HG03039 (cell line): ENCODE results near the gene PHGDH.
"Not testable (repeated sequence)": the region's sequence is repeated elsewhere in the genome, so short reads cannot be mapped to it uniquely, and the experiment has no call there.

Source experiments
- ATAC-seq: cut with Tn5 transposase; IDR thresholded peaks from one replicate; pipeline ENCODE4 v1.9.1; 2021; ENCODE audit warnings: mild to moderate bottlenecking, moderate library complexity; ENCODE audit not compliant: unreplicated experiment

Gene PHGDH

DNA sequence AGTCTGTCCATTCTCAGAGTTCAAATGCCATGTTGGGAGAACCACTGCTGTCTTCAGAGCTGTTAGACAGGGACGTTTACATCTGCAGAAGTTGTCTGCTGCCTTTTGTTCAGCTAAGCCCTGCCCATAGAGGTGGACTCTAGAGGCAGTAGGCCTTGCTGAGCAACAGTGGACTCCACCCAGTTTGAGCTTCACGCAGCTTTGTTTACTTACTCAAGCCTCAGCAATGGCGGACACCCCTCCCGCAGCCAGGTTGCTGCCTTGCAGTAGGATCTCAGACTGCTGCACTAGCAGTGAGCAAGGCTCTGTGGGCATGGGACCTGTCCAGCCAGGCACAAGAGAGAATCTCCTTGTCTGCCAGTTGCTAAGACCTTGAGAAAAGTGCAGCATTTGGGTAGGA, 14.9 kb upstream of the PHGDH start:
- ATAC-seq: not testable (repeated sequence)

GRCh38 chr1:119697598-119697997, 14.1 kb upstream of the PHGDH start:
- ATAC-seq: no peak

- ATAC-seq: no peak
Measured at GRCh38 chr1:119700326-119700725, 11.4 kb upstream of the PHGDH start.

GRCh38 chr1:119701659-119702058, 10.1 kb upstream of the PHGDH start:
- no peak for ATAC-seq

GRCh38 chr1:119702384-119702783, 9.3 kb upstream of the PHGDH start:
- ATAC-seq: no peak

DNA sequence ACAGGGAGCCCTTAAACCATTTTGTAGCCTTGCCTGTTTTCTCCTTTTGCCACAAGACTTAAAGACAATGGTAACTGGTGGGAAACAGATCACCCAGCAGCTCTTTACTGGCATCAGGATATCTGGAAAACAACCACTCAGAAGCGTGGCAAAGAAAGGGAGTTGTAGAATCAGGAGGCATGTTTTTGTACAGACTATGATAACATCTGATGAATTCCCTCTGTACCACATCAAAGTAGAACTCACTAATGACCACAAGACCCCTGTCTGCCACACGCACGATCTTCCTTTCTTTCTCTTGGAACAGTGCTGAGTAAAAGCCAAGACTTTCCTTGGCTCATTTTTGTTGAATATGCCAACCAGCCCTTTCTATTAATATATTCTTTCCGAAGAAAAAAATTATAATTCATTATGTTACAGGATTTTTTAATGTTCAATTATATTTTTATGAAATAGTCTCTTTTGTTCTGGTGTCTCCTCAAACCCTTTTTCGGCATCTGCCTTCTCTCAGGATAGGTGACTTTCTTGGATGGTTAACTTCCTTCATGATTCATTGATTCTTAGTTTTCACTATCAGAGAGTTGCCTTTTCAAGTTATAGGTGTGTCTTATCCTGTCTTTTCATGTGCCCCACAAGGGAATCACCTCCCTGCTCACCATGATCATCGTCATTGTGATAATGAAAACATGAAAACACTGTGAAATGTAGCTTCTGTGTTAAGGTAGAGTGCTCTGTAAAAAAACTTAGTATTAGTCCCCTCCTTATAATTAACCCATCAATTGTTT, 7.9 kb upstream of the PHGDH start:
- ATAC-seq: no peak

- ATAC-seq: not testable (repeated sequence)
Measured at GRCh38 chr1:119706599-119706998, 5.1 kb upstream of the PHGDH start.

DNA sequence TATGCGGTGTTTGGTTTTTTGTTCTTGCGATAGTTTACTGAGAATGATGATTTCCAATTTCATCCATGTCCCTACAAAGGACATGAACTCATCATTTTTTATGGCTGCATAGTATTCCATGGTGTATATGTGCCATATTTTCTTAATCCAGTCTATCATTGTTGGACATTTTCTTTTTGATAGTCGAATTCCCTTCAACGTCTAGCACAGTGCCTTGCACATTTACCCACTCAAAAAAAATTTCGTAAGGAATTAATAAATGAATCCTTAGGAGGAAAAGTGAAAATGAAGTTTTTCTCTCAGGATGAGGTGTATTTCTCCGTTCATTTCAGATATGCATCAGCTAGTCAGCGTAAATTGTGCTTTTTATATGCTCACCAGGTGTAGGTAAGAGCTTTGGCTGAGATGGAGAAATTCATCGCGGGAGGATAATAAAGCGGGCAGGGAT, 354 bp upstream of the PHGDH start:
- ATAC-seq: not testable (repeated sequence)

DNA sequence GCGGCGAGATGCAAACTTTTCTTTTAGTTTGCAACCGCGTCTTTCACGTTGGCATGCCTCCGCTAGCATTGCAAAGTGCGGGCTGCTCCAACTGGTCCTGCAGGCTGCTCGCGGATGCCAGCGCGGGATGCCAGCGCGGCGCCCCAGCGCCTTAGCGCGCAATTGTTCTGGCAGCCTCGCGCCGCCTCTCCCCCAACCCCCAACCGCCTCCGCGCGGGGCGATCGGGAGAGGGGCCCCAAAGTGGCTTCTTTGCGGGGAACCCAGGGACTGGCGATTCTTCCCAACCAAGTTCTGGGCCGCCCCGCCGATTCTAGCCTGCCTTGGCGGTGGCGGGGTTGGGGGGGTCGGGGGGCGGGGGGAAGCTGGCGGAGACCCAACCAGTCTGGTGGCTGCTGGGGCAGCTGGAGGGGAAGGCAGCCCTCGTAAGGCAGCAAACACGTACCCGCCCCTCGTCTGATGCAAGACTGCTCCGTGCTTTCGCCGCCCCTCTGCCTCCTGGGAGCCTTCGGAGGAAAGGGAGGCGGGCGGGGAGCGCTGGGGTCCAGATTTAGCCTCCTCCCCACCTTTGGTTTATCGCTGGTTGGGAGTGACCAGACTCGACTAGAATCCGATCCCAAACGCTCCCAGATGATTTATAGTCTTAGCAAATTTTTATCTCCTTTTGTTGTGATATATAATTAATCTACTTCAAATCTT, 756 bp downstream of the PHGDH start:
- ATAC-seq: no peak

GRCh38 chr1:119713039-119713748, 1.5 kb downstream of the PHGDH start:
- no peak for ATAC-seq

DNA sequence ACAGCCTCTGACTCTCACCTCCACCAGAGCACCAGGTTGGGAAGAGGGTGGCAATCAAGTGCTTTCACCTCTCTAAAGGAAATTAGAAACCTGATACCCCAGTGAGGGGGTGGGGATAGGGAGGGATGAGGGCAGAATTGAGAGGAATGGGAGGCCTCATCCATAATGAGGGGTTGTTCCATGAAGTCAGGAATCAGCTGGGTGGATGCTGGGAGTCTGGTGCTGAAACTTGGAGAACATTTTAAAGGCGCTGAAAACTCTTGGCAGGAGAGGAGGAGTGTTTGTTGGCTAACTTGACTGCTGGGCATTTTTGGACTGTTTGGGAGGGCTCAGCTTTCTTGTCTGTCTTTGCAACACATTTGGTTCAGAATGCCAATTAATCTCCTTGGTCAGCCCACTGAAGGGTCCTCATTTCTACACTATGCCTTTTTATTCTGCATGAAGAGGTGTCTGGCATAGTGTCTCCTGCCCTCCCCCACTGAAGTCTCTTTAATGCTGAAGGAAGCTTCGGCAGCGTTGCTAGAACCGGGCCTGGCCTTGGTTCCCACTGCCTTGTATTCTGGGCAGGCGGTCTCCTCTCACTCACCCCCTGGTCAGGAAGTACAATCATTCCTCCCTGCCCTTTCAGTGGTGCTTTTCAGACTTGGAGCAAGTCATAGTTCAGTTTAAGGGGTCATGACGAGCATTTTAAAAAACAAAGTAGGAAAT, 2.2 kb downstream of the PHGDH start:
- no peak for ATAC-seq

DNA sequence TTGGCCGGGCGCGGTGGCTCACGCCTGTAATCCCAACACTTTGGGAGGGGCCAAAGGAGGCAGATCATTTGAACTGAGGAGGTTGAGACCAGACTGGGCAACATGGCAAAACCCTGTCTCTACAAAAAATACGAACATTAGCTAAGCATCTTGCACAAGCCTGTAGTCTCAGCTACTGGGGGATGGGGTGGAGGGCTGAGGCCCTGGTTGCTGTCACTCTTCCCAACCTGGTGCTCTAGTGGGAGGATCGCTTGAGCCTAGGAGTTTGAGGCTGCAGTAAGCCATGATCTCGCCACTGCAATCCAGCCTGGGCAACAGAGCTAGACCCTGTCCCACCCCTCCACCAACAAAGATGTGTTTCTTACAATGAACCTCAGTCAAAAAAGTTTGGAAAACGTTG, 2.8 kb downstream of the PHGDH start:
- ATAC-seq: no peak

DNA sequence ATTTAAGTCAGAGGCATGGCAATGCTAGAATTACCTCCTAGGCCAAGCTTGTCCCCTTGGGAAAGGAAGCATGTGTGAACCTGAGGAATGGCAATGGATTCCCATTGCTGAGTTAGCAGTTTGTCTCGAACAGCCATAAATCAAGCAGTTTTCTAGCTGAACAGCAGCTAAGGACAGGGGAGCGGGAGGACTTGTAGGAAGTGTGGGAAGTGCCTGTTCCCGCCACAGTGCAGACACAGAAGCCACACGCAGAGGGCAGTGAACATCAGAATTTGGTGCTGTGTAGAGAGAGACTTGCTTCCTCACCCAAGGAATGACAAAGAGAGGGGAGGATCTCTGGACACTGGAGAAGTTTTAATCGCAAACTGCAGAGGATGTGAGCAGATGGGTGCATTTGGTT, 3.8 kb downstream of the PHGDH start:
- no peak for ATAC-seq

- ATAC-seq: no peak
Measured at GRCh38 chr1:119718409-119718808, 6.7 kb downstream of the PHGDH start.

GRCh38 chr1:119718972-119719371, 7.2 kb downstream of the PHGDH start:
- no peak for ATAC-seq

DNA sequence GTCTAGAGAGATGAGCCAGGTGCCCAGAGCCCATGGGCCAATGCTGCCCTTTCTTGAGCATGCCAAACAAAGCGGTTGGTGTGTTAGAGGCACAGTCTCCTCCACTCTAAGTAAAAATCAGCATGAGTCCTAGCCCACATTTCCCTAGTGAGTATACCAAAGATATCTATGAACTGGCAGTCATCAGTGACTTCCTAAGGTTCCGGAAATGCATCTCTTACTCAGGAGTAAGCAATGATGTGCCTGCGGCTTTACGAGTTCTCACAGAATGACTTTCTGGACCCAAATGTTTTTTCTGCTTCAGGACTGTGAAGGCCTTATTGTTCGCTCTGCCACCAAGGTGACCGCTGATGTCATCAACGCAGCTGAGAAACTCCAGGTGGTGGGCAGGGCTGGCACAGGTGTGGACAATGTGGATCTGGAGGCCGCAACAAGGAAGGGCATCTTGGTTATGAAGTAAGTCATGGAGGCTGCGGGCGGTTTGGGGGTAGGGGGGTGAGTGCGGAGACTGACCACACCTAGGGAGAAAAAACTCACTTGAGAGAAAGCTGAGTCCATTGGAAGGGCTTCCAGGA, 9.2 kb downstream of the PHGDH start:
- ATAC-seq: no peak

- no peak for ATAC-seq
Measured at GRCh38 chr1:119721896-119722295, 10.2 kb downstream of the PHGDH start.

DNA sequence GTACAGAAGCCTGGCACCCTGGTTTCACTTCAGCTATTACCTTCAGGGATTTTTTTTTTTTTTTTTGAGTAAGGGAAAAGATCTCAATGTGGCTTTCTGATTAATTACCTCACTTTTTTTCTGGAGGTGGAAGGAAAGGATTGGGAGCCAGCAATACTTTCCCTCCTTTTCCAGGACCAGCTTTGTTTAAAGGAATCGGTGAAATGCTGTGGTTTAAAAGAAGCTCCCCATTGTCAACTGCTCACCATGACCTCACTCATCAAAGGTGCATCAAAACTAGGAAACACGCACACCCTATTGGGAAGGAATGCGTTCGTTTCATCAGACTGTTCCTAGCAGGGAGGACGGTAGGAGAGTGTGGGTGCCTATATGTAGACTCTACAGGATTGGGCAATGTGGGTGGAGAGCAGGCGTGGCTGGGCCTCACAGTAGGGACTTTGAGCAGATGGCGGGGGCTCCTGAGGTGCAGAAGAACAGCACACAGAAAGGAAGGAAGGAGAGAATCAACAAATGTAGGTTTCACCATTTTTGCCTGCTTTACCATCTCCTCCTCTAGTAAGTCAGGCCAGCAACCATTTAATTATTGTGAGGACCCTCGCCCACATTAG, 13.0 kb downstream of the PHGDH start:
- ATAC-seq: no peak

DNA sequence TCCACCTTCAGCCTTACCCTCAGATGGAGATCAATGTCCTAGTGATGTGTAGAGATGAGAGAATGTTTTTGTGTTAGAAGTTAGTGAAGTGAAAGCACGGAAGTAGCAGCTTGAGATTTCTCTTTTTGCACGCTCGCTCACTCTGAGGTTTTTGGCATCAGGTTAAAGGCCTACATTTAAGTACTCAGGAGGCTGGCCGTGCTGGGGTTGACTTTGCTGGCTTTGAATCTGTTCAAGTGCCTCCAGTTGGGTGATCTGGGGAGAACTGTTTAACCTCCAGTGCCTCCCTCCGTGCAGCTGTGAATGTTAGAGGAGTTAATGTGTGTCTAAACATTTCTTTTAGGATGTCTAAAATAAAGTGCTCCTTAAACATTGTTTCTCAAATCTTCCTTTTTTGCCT, 13.9 kb downstream of the PHGDH start:
- ATAC-seq: no peak

DNA sequence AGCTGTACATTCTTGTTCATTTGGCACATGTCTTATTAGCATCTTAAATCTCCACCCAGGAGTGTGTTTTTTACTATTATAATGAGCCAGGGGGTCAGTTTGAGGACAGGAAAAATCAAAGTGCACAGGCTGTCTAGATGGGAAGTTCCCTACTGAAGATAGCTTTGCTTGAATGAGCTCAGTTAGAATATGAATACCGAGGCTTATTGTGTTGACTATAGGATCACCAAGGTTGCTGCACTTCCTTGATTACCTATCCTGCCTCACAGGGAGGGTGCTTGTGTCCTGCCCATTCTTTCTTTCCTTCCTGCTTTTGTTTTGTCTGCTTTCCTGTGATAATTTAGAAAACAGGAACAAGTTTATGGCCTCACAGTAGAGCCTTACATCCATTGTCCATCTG, 16.3 kb downstream of the PHGDH start:
- ATAC-seq: no peak
